ENCODE measurements around the gene E2F3. TPM values are rescaled to one million over a fixed set of nuclear protein-coding genes. Genes with fewer than 3 reads are reported as not detected.

Gene E2F3
- 3.5 and 4.0 TPM in 2 replicates for total RNA-seq

DNA sequence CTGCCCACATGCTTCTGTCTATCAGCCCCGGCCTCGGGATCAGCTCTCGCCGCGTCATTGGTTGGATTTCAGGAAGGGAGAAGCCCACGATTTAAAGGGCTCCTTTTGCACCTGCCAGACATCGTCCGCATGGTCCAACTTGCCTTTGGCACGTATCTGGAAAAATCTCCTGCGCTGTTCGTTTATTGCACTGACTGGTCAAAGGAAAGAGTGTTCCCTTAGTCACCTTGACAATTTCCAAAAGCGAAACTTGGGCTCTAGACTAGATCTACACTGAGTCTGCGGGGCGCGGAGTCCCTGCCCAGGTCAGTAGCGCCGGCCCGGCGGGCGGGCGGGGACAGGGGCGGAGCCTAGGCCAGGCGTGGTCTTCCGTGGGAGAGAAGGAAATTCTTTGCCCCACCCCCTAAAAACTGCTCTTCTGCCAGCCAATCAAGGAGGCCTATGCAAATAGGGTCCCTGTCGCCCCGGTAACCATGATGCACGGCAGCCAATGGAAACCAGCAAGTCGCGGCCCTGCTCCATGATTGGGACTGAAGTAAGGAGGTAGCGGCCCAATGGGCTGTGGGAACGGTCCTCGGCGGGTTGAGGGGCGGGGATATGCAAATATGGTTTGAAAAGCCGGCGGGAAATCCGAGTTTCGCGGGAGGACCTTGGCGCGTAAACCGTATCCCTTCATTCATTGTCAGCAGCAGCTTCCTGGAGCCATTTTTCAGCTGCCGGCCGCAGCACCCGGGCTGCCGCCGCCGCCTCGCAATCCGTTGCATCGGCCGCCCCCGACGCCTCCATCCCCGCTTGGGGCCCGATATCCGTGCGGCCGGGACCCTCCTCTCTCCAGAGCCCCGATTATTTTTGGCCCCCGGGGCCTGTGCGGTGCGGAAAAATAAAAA, at the start of gene E2F3:
TSS of gene E2F3 (plus strand) at position 675 of the 887 bp plus-strand sequence. CDS start 354 bp downstream, outside the sequence.
- peak; percentile 100 for DNase-seq (ENCODE audit: low read depth in 2 of 2)

DNA sequence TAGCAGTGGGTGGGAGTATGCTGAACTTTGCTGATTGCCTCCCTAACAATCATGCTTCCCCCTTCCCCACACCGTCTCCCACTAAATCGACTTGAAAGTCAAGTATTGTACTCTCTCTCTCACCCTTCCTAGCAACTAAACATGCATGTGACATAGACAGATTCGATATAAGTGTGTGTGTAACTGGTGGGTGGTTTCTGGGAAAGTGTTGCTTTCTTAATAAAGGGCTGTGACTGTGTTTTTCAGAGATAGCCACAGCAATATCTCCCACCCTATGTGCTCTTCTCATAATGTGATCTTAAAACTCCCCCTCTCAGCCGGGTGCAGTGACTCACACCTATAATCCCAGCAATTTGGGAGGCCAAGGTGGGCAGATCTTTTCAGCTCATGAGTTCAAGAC, 49.3 kb upstream of the E2F3 start:
- no peak for DNase-seq (ENCODE audit: low read depth in 2 of 2)

DNA sequence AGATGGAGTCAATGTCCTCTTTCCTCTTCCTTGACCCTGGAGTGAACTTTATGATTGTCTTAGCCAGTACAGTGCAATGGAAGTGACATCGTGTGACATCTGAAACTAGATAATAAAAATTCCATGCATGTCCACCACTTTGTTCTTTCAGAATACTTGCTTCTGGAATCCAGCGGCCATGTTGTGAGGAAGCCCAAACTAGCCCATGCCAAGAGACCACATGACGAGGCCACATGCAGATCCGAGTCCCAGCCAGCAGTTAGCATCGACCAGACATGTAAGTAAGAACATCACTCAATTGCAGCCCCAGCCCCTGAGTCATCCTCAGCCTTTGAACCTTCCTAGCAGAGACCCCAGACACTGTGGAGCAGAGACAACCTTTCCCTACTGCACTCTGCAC, 48.5 kb upstream of the E2F3 start:
- DNase-seq (ENCODE audit: low read depth in 2 of 2): no peak

DNA sequence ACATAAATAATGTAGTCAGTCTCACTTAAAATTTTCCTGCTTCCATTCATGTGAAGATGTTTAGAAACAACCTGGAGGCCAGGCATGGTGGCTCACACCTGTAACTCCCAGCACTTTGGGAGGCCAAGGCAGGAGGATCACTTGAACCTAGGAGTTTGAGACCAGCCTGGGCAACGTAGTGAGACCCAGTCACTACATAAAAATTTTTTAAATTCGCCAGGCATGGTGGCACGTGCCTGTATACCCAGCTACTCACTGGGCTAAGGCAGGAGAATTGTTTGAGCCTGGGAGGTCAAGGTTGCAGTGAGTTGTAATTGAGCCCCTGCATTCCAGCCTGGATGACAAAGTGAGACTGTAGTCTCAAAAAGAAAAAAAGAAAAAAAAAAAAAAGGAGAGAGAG, 47.3 kb upstream of the E2F3 start:
- no peak for DNase-seq (ENCODE audit: low read depth in 2 of 2)

DNA sequence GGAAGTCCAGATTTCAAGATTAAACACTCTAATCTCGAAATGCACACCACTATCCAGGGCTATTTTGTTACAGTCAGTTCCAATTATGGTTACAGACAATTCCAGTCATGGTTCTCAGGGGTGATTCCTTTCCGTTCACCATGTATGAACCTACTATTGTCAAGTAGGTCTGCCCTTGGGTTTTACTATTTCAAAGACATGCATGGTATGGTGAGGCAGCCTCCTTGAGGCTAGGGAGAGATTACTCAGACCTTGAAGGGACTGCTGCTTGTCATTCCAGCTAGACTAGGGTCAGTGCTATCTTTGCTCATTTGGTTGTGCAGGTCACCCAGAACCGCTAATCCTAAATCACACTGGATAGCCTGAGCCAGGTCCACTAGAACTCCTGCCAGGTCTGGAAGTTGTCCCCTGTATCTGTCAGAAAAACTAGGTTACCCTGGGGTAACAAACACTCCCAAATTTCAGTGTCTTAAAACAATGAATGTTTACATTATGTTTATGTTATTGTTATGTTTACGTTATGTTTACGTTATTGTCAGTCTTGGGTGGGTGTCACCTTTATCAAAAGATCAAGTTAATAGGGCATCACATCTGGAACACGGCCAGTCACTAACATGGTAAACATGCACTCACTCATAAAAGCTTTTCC, 41.1 kb upstream of the E2F3 start:
- DNase-seq (ENCODE audit: low read depth in 2 of 2): no peak

DNA sequence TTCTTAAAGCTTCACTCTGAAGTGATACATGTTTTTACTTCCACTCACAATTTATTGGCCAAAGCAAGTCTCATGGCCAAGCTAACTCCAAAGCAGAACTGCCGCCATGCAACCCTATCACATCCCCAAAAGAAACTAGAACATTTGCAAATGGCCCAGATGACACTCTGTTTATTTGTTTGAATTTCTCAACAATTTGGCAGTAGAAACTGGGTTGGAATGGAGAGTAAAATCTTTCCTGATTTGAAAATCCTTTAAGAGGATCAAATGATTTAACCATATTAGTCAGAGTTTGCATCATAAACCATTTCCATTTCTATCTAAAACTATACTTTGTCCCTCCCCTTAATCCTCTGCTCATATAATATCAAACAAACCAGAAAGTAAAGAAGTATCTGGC, 39.1 kb upstream of the E2F3 start:
- no peak for DNase-seq (ENCODE audit: low read depth in 2 of 2)

DNA sequence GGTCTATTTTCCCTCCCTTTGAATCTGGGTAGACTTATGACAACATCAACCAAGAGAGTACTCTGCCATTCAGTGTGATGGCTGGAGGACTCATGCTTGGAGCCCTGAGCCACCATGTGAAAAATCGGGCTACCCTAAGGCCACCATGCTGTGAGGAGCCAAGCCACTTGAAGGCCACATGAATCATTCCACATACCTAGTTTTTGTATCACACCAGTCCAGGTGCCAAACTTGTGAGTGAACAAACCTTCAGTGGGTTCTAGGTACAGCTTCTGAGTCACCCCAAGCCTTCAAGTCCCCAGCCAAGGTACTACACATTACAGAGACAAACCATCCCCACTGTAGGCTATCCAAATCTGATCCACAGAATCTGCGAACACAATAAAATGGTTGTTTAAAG, 37.4 kb upstream of the E2F3 start:
- DNase-seq (ENCODE audit: low read depth in 2 of 2): no peak

DNA sequence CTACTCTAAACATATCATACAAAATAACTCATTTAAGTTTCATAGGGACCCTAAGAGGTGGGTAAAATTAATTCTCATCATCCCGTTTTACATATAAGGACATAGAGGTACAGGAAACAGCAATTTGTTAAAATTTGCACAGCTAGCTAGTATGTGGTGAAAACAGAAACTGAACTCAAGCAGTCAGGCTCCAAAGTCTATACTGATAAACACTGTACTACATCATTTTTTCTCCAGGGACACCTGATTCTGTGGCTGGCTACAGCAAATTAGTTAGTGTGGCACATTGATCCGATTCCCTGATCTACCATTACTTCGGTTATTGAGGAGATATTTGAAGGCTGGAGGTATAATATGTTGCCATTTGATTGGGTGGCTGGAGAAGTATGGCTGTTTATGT, 36.2 kb upstream of the E2F3 start:
- DNase-seq (ENCODE audit: low read depth in 2 of 2): no peak

DNA sequence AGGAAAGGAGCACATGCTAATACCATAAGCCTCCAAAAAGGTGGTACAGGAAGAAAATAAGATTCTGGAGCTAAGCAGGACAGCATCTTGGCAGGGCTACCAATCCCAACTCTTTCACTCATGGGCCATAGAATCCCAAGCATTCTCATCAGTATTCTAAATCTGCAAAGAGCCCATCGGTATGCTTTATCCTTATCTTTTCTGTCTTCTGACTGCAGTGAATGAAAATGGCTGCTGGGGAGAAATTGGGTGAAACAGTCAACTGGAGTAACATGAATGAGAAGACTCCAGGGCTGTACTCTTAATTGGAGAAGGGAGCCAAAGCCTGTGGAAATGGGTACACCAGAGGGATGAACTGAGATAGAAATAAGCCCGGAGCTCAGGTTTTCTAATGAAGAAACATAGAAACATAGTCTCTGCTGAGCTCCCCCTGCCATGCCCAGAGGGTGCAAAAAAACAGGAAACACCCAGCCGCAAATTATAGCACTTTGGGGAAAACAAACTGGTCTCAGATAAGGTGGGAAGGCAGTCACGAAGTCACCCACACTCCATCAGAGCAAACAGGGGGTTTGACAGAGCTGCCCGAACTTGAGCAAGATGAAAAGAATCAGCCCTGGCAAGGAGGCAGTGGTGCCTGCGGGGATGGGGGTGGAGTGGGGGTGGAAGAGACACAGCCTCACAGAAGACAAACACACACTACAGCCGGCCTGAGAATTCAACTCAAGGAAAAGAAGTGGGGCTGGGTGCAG, 35.4 kb upstream of the E2F3 start:
- no peak for DNase-seq (ENCODE audit: low read depth in 2 of 2)

DNA sequence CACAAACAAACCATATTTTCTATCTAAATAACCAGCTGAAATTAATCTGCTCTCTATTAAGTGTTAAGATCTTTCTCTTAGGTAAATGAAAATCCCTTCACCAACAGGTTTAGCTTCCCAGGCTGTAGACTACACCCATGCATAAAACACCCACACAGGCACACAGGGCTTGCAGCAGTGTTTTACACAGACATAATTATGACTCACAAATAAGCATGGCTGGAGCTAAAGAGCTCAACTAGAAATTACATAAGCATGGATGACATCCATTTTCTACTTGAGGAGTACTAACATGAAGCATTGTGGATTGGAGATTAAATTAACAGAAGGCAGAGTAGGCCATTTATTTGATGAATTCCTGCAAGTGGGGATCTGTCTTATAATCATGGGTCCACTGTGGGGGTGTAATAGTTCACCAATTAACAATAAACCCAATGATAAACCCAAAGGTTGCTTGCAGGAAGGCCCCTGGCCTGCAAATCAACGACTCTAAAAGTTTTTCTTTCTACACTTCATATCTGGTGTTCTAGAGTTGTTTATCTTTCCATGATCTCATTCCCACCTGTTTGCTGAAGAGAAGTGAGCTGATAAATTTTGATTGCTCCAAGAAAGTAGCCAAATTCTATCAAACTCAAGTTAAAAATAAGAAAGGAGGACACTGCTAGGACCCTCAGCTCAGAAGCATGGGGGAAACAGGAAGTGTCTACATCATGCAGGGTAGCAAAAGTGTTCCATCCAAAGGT, 33.8 kb upstream of the E2F3 start:
- DNase-seq (ENCODE audit: low read depth in 2 of 2): no peak

DNA sequence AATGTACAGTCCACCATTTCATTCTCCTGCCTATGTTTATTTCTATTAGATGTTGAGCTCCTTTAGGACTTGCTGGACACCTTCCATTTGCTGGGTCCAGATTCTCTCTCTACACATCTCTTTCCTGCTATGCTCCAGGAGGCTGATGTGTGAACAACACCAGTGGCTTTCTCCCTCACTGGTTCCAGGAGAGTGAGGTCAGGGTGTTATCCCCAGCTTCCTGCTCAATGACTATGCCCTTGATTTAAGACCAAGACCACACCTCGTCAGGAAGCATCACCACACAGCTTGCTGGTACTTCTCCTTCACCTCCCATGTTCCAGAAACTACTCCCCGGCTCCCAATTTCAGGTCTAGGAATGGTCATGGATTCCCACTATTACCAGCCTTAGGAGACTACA, 31.3 kb upstream of the E2F3 start:
- DNase-seq (ENCODE audit: low read depth in 2 of 2): no peak

DNA sequence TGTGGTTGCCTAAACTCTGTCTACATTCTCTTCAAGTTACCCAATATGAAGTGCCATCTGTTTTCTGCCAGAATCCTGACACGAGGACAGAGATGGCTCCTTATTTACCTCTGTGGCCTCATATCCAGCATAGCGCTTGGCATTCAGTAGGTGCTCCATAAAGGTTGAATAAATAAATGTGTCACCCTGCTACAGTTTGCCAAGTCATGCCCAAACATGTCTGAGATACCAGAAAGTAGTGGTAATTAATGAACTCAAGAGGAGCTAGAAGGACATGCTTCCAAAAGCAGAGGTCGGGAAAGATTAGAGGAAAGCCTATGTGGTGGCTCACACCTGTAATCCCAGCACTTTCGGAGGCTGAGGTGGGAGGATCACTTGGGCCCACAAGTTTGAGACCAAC, 30.9 kb upstream of the E2F3 start:
- no peak for DNase-seq (ENCODE audit: low read depth in 2 of 2)

DNA sequence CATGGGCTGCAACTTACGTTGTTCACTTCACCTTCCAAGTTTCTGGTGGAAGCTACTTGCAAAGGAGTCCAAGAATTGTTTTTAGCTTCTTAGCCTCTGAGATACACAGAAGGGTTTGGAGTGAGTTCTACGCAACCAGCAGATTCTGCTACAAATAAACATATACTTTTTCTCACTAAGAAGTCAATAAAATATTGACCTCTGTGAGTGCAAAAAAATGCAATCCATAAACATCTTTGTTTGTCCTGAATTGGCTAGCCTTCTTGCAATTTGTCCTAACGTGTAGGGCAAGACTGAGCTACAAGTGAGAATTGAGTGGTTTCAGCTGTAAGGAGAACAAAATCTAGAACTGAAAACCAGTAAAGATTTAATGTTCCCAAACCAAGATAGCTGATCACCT, 26.2 kb upstream of the E2F3 start:
- no peak for DNase-seq (ENCODE audit: low read depth in 2 of 2)

DNA sequence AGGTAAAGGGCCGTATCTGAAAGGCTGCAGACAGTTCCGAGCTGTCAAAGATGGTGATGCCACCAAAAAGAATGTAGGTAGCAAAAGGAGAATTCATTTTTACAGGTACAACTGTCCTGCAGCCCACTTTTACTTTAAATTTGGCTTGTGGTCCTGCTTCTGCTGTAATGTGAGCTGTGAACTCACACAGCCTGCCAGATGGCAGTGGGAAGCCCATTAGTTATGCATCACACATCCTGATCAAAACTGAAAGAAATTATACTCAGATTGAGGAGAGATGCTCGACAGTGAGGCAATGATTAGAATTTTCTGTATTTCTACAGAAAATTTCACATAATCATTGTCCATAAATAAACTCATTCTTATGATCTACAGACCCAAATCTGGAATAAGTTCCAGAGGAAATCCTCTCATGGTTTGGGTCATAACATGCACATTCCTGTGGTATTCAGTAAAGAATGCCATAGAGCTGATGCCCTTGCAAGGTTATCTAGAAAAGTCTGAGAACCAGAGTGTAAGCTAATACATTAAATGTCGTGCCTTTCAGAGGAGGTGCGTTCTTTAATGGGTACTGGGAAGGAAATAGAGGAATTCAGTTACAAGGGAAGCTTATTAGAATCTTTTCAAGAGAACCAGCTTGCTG, 23.9 kb upstream of the E2F3 start:
- DNase-seq (ENCODE audit: low read depth in 2 of 2): peak; percentile 48 to 86

DNA sequence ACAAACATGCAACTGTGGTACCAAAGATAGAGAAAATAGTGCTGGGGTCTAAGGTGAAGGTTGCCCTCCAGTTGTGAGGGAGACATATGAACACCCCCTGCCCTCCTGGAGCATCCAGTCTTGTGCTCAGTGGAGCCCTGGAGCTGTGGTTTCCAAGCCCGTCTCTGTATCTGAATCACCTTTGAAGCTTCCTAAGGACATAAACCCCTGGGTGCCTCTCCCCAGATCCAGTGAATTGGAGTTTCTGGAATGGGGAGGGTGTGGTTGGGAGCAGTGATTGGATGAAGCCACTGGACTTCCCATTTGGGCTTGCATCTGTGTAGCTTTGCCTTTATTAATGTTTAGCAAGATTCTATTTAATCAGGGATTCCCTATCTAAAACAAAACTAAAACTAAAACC, 22.4 kb upstream of the E2F3 start:
- no peak for DNase-seq (ENCODE audit: low read depth in 2 of 2)

DNA sequence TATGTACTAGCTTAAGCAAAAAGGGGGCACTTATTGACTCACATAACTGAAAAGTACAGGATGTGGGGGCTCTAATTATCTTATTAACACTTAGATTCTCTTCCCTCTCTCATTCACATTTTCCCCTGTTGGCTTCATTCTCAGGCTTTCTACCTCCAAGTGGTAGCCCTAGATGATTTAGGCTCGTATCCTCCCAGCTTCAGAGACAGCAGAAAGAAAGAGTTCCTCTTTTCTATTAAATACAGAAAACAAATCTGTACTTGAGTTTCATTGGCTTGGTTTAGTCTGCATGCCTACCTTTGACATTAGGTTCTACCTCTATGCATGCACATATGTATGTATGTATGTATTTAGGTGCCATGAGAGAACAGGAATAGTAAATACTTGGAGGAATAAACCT, 15.5 kb upstream of the E2F3 start:
- no peak for DNase-seq (ENCODE audit: low read depth in 2 of 2)

DNA sequence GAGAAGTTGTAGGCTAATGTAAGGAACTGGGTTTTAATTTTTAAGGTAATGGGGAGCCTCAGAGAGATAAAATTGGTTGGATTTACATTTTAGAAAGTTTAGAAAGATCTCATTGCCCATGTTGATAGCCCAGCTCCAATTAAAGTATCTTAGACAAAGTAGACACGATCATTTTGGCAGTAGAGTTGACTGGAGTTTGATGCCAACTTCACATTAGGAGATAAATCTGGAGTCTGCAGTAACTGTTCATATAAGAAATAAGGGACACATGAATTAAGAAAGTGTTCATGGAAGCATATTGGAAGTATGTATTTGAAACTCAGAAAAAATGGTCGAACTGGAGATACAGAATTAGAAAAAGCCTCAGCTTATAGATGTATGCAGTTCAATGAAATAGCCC, 12.6 kb upstream of the E2F3 start:
- DNase-seq (ENCODE audit: low read depth in 2 of 2): no peak

DNA sequence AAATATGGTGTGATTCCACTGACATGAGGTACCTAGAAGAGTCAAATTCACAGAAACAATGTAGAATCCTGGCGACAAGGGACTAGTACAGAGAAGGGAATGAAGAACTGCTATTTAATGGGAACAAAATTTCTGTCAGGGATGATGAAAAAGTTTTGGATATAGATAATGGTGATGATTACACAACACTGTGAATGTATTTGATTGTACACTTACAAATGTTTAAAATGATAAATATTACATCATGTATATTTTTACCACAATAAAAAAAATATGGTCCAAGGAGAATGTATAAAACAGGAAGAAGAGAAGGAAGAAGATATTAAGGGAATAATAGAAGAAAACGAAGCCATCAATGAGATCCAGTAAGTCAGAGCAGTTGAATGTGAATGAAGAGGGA, 8.4 kb upstream of the E2F3 start:
- DNase-seq (ENCODE audit: low read depth in 2 of 2): no peak

DNA sequence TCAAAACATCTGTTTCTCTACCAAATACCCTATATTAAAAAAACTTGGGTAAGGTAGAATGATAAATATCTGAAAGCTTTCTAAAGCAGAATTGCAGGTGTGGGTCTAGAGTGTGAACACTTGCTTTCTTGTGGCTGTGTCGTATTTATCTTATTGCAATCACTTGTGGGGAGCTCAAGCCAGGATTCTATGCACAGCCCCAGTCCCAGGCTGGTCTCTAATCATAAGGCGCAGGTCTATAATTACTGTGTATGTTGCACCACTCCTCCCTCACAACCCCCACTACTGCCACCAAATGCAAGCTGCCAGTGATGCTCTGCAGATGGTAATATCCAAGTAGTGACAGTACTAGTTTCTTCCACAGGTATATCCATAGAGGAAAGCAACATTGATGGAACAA, 2.2 kb upstream of the E2F3 start:
- DNase-seq (ENCODE audit: low read depth in 2 of 2): no peak

DNA sequence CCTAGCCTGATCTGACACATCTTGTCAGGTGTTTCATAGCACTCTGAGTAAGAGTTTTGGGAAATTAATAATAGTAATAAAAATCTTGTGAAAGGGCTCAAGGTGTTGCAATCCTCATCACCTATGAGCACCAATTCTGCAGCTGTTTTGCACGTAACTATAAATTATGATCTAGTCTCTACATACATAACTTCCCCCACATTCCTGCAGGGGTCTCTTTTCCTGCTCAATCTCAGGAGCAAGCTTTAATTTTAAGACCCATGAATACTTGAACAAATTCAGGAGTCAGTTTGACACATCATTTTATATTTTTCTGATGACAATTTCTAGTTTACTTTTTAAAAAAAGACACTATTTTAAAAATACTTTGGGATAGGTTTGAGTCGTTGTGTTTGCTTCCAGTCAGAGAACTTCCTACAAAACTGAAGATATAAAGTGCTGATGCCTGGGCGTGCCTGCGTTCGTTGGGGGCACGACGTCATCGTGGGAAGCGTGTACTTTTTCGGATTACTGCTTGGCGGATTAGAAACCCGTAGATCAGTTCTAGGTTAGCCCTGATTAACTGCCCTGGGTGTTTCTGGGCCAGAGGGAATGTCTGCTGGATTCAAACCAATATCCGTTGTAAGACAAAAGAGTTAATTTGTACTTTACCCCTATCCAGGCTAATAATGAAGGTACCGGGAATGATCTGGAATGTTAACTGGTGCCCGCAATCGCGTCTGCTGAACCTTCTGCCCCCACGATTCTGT, 1.0 kb upstream of the E2F3 start:
- peak; percentile 32 to 59 for DNase-seq (ENCODE audit: low read depth in 2 of 2)

DNA sequence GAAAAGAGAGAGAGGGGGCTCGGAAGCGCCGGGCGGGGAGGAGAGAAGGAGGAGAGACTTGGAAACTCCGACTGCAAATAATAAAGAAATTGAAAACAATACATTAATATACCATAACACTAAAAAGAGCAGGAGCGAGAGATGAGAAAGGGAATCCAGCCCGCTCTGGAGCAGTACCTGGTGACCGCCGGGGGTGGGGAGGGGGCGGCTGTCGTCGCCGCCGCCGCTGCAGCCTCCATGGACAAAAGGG, 338 bp downstream of the E2F3 start:
- no peak for DNase-seq (ENCODE audit: low read depth in 2 of 2)
